ENCODE results near the gene TRPM3.
A peak's percentile ranks its signal among the peaks of the same experiment; 100 is the strongest.

The TRPM3 gene

DNA sequence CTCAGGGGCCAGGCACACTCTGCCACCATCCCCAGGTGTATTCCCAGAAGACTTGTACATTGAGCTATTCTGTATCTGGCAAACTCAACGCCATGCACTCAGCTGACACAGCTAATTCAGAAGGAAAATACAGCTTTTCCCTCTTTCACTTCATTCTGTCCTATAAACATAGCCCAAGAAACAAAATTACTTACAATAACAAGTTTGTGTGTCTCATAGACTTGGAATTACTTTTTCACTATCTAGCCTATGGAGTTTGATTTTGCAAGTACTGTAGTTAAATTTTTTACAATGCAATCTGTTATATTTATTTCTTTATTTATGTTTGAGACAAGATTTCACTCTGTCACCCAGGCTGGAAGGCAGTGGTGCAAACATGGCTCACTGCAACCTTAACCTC, 581.9 kb downstream of the TRPM3 start:
- DNase-seq = no peak

DNA sequence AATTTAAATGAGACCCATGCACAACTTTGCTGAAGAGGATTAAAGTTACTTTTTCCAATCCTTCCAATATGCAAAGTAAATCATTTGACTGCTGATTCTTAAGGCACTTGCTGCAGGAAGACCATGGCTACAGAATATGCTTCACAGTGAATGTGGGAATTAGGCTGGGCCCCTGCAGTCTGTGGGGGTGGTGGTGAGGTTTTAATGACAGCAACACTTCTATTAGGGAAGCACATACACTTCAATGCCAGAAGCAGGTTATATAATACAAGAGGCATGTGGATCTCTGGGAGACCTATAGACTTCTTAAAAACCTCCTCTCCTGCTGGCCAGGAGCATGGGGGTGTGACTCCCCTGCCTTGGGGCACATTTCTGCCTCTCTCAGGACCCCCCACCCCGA, 582.4 kb downstream of the TRPM3 start:
- DNase-seq = no peak

DNA sequence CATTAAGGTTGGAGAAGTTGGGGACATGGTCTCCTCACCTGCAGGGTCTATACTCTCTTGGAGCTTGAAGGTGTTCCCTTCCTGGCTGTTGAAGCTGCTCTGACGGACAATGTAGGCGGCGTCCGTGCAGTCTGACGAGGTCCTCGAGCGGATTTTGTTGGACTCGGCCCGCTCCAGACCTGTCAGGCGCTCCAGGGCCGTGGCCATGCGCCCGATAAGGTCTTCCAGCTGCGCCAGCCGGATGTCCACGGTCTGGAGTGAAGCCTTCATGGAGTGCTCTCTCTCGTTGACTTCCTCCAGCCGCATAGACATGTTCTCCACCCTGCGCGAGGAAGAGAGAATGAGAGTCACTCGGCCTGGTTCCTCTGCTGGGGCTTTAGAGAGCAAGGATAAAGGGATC, 584.3 kb downstream of the TRPM3 start:
- DNase-seq = no peak

DNA sequence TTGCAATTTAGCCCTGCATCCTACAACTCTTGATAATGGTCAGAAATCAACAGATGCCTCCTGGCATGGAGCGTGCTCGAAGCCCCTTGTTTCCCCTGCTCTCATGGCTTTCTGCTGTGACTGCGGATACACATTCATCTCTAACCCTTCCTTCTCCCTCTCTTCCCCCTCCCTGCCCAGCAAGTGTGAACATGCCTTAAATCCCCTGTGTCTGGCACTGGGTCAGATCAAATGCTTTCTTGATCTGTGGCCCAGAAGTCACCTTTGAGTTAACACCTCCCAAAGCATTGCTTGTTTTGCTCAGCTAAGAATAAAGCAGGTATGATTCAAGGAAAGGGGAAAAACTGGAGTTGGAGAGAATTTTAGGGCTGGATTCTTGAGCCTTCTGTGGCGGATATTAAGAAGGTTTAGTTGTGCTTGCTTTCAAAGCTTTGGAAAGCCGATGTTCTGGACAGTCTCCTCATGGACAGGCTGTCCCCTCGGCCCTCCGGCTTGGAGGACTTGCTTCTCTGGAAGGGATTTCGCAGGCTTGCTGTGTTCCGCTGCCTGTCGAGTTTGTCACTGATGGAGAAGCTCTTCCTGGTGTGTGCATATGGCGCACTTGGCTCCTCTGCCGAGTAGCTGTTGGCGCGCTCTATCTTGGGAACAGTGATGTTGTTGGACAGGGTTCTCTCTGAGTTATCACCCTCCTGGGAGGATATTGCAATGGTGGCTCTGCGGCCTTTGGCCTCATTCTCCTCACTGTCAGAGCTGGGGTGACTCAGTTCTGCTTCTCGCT, 585.7 kb downstream of the TRPM3 start:
- no peak for DNase-seq

DNA sequence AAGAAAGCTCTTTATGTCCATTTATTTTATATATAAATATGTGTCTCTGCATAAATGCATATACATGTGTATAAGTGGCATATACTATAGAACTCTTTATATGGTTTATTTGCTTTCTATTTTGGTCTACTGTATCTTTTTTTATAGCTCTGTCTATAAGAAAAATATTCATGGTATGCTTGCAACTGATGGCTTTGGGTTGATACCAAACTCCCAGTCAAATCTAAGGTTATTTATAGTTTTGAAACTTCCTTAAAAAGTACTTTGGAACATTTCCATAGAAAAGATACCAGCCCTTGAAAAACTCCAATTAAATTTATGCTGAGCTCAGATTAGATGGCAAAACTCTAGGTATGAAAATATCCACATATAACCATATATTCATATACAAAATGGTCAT, 587.0 kb downstream of the TRPM3 start:
- DNase-seq = no peak

DNA sequence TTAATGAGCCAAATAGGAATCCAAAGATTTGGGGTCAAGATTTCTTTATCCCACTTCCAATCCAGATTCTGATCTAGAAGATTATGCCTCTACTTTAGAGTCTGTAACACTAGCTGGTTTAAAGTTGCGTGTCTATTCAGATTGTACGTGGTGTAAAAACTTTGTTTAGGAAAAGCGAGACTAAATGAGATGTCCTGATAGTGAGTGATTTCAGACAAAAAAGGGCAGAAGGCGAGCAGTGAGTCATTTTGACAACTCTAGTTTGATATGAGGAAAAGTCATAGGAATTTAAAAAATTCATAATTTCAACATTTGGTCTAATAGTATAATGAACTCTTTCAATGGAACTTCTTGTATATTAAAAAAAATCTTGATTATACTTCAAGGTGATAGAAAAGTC, 587.4 kb downstream of the TRPM3 start:
- DNase-seq = no peak

DNA sequence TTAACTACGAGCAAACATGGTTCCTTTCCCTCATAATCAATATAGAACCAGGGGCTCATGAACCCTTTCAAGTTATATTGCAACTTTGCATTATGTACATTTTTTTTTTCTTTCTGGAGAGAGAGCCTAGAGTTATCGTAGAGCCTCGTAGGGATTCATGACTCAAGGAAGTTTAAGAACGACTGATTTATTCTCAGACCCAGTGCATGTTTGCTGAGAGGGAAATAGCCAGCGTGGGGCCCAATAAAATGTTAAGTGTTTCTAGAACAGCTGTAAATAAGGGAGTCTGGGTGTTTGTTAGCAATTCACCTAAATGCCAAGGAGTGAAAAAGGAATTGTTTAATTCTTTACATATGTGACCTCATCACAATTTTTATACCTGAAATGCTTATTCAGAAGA, 587.9 kb downstream of the TRPM3 start:
- DNase-seq = no peak

DNA sequence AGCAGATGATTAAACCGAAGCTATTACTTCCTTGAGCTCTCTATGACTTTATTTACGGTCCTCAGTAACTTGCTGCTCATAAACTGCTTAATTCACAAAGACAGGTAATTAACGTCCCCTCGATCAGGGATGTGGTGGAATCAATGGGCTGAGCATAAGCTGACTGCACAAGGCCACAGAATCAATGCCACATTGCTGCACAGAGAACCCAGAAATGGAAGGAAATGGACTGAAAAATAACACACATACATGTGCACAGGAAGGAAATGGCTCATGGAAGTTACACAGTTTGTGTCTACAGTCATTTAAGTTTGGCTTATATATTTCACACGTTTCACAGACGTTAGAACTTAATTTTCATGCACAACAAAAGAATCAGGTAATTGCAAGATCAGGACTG, 588.7 kb downstream of the TRPM3 start:
- no peak for DNase-seq

DNA sequence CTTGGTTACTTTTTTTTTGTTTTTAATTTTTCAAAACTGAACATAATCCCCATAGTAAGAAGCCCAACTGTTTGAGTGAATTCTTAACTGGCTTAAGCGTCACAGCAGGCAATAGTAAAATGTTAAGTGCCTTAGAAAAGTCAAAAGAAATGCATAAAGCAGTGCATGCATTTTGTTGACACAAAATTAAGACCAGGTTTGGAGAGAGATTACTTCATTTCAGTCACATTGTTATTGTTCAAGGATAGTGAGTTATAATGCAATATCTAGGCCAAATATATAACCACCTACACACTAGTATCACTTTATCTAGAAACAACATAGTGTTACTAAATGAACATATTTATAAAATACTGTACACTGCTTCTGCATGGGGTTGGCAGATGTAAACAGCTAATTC, 590.1 kb downstream of the TRPM3 start:
- DNase-seq = no peak

DNA sequence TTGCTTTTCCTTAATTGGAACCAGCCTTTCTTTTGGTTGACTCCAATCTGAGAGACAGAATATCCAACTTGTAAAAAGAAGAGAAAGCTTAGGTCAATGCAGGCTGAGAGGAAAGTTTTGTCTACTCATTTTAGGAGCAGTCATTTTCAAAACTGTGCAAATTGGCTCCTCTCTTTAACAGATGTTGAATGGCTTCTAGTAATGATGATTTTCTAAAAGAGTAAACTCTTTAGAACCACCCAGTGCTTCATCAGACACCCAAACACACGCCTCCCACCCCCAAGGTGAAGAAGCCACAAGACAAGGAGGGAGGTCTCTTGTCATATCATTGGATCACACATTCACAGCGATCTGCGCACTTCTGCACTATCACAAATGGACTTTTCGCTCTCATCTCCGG, 590.7 kb downstream of the TRPM3 start:
- DNase-seq = no peak

DNA sequence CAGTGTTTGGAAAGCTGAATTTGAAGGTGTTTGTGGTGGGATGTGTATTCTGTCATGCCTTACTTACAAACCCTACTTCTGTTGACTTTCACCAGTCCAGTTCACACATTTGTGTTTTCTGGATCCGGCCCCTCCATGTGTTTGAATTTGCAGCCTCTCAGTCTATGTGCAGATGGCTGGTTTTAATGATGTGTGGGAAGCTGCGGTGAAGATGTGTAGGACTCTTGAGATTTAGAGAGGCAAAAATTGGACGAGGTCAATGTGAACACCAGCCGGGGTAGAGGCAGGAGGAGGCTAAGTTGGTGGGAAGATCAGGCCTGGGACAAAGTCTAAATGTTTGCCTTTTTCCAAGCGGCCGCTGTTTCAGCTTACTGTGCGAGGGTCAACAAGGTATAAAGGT, 591.6 kb downstream of the TRPM3 start:
- no peak for DNase-seq

DNA sequence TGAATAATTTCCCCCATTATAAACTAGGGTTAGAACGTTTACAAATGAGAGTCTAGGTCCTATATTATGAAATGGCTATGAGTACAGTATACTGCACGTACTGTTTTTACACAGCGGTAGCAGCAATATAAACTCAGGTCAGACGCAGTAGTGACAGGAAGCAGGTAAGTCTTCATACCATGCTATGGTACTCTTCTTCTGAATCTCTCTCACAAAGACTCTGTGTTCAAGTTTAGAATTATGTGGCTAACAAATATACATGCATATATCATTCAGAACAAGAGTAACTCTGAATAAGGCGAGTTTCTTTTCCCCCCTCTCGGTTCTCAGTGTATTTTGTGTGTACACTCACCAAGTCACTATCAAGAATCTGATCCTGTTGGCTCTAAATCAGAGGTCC, 592.0 kb downstream of the TRPM3 start:
- DNase-seq = no peak

DNA sequence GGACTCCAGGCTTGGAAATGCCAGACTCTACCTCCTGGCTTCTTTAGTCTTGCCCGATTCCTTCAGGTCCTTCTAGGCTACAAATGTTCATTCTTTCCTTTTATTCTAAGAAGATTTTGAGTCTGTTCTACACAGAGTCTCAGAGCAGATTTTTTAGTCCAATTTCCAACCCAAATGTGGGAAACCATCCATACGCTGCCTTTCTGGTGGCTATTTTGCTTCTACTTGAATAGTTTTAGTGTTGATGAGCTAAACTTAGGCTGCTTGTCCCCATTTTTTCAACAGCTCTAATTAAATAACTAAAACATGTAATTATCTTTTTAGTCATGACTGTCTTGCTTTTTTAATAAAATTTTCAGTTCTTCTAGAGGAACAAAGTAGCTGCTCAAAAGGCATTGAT, 594.5 kb downstream of the TRPM3 start:
- no peak for DNase-seq

DNA sequence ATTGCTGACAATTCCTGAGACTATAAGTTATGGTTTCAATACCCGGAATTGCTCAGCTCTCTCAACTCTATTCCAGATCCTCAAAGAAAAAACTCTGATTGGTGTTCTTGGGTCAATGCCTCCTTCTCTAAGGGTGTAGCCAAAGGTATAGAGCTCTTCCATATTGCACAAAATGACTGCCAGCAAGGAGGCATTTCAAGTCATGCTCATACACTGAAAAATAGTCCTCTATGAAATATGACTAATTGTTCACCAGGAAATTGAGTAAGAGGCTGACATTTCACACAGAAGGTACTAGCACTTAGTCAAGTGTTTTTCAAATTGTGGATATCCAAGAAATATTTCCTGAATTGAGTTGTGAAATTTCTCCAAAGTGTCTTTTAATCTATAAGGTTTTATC, 595.9 kb downstream of the TRPM3 start:
- no peak for DNase-seq

DNA sequence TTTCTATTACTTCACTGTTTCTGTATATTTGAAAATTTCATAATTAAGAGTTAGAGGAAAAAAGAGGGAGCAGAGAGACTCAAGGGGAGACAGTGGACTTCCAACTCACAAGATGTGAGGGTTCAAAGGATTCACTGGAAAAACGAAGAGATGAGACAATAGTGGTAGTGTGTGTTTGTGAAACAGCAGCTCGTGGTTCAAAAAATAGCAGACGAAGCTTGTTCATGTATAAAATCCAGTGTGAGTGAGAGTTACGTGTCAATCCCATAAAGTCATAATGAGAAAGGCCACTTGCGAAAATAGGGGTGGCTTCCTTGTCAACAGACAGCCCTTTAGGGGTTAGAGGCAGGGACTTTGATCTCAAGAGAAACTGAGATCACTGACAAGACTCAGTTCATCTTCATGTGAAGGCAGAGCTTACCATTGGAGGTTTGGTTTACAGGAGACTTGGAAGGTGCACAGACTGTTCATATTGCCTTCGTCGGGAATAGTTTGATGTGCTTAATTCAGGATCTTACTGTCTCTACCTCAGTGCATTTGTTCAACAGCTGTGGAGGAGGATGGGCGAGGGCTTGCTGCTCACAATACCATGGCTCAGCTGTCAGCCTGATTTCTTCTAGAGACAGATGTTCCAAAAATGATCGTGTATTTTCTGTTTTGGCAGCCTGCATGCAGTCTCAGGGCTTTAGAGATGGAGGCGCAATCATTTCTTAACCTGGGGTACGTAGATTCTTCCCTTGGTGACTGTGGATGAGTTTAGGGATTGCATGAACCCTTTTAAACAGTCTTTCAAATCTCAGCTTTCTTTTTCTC, 601.3 kb downstream of the TRPM3 start:
- peak; percentile 25 for DNase-seq

DNA sequence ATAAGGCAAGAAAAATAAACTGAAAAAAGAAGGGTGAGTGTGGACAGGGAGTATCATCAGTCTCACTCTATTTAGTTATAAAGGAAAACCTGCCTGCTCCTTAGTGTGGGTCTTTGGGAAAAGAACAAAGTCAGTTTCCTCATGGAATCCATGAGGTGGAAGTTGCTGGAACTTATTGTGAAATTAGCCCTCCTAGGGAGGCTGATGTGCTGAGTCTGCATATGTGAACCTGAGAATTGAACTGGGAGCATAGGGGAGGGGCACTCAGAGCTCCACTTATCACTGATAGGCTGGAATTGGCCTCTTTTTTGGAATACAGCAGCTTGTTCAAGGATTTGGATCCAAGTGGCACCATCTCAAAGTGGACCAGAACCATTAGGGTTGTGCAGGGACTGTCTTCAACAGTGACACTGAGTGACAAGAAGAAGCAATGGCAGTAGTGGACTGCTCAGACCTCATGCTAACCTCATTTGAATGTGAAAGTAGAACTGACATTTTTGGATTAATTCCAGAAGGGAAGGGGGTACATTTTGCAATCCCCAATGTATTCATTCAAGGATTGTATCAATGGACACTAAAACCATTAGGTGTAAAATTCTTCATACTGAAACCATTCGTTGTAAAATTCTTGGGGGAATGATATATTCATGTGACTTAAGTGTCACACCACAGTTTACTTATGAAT, 603.4 kb downstream of the TRPM3 start:
- DNase-seq = no peak

DNA sequence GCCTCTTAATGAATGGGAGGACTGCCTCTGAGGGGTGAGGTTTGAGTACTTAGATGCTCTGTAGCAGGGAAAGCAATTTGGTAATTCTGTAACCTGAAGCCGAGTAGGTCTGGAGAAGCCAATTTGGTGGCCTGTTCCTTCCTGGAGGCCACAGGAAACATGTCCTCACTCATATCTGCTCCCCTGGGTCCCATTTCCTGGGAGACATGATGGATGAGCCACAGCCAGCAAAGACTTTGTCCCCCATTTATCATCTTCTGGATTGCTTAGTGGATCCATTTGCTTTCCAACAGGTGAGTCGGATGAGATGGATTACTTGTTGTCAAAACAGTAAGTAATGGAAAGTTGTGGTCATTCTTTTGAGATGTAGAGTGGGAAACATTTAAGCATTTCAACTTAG, 607.1 kb downstream of the TRPM3 start:
- DNase-seq = no peak

DNA sequence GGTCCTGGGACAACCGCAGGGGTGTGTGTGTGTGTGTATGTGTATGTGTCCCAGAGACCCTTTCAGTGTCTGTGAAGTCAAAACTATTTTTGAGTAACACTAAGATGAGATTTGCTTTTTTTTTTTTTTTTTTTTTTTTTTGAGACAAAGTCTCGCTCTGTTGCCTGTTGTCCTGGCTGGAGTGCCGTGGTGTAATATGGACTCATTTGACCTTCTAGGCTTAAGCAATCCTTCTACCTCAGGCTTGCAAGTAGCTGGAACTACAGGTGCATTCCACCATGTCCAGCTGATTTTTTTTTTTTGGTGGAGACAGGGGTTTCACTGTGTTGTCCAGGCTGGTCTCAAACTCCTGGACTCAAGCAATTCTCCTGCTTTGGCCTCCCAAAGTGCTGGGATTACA, 609.6 kb downstream of the TRPM3 start:
- DNase-seq = no peak

DNA sequence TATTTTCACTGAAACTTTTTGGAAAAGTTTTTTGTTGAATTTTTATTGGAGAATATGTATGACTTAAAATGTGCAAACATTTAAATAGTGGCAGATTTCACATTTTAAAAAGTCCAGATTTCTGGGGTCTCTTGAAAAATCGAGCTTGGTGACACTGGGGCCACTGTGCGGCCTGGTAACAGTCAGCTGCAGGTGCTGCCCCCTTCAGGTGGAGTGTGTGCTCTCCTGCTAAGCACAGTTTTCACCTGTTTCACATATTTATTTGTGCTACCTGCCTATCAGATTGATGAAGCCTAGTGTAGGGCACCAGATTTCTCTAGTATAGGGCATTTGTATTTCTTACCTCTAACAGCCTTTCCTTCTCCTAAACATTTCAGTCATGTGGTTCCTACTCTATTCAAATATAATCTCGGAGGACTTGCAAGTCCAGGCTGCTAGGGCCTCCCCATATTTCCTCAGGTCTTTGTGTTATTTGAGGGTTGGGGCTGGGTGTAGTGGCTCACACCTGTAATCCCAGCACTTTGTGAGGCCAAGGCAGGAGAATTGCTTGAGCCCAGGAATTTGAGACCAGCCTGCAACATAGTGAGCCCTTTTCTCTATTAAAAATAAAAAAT, 611.2 kb downstream of the TRPM3 start:
- DNase-seq = peak; percentile 44

DNA sequence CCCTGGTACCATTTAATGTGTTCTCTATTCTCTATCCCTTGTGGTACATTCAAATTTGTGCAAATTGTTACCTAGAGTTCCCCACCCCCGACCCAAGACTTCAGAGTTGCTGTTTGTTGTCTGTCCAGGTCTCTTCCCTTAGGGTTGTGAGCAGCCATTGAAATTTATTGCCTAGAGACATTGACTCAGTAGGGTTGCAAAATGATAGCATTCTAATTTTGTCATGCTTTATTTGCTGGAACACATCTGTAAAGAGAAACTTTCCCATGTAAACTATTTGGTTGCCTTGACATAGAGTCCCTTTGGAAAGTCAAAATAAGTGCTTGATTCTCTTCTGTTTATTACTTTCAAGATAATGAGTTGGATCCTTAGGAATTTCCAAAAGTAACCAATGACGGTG, 615.3 kb downstream of the TRPM3 start:
- DNase-seq = no peak

DNA sequence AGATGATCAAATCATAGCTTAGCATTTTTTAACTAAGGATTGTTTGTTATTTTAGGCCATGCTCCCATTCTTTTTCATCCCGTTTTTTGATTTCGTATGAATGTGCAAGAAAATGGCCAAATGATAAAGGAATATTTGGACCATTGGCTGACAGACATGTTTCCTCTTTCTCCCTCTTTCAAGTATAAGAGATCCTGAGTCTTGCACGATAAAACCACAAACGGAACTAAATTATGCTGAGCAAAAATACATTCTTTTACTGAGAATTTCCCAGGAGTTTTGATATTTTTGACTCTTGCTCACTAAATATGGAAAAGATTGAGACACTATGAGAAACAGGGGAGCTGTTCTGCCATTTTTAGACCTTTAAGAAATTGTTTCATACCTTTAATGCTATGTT, 616.6 kb downstream of the TRPM3 start:
- DNase-seq = no peak

DNA sequence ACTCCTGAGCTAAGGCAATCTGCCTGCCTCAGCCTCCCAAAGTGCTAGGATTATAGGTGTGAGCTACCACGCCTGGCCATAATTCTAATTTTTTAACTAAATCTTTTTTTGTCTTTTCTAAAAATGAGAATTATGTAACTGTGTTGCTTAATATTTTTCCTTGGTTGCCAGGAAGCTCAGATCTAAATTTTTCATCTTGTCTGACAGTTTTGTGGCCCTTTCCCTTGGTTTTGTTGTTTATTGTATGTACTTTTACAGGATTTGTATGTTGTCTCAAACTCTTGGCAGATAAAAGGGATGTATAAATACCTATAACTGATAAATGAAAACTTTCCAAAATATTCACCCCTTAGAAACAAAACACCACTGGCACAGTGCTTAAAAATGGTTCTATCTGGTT, 618.7 kb downstream of the TRPM3 start:
- no peak for DNase-seq

DNA sequence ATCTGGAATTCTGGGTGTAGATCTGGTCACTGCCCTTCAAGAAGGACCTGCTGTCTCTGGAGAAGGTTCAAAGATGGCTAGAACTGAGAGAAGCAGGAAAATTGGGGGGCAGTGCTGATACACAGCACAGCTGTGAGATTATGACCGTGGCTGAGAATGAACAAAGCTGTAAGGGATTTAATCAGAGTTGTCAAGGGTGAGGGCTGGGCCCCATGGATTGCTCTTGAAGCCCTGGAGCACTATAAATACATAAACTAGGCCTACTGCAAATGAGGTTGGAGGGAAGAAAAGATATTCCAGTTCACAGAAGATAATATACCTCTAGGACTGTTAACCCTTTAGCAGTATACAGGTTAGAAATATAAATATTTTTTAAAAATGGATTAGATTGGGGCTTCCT, 620.6 kb downstream of the TRPM3 start:
- no peak for DNase-seq

DNA sequence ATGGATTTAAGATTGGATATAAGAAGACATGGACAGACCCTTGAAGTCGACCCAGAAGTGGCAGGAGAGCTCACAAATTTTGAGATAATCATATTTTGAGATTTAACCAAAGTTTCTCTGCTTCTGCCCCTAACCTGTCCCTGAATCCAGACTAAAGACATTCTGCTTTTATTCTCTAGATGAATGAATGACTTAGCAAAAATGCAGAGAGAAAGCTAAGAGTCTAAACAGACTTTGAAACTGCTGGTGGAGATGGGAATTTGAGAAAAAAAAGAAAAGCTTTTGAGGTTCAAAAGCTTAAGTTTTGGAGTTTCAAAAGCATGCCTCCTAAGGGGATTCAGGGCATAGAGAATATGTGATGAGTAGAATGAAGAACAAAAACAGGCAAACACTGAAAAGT, 621.8 kb downstream of the TRPM3 start:
- DNase-seq = no peak

Measured in stimulated activated CD4-positive, alpha-beta T cell treated with anti-CD3 and anti-CD28 coated beads, Interleukin-1b, Interleukin-23, amount 100 ng/mL, for 48 hours (primary cell).